GM18502 (cell line): ENCODE data around the gene CTNNA3.
A peak's percentile ranks its signal among the peaks of the same experiment; 100 is the strongest.

Experiments
- ATAC-seq: cut with Tn5 transposase; IDR thresholded peaks from one replicate; pipeline ENCODE4 v1.9.1; 2021; ENCODE audit warnings: mild to moderate bottlenecking; ENCODE audit not compliant: unreplicated experiment, poor library complexity

The CTNNA3 gene

DNA sequence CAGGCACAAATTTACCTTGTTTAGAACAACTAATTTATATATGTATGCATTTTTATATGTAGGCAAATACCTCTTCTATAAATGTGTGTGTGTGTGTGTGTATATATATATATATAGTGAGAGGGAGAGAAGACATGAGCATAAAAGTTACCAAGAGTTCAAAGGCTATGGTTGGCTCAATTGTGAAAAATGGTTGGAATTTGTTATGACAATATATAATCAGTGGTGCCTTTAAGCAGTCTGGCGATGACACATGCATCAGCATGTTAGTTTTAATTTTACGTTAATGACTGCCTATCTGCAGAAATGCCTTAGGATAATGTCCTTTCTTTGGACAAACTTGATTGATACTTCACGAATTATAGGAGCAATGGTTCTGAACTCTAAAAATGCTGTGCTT, 1750.9 kb downstream of the CTNNA3 start:
- no peak for ATAC-seq

DNA sequence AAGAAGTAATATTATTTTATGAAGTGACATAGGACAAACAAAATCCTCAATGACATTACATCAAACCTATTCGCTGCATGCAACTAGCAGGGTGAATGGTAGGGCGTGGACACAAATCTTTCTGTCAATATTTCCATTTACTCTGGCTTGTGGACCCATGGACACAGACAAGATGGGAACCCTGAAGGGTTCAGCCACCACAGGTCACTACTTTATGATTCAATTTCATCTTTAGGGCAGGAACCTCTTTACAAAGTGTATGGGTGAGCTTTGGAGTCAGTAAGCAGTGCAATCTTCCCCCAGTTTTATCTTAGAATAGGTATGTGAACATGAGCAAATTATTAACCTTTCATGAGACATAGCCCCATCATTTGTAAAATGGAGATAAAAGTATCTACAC, 1752.5 kb downstream of the CTNNA3 start:
- no peak for ATAC-seq

DNA sequence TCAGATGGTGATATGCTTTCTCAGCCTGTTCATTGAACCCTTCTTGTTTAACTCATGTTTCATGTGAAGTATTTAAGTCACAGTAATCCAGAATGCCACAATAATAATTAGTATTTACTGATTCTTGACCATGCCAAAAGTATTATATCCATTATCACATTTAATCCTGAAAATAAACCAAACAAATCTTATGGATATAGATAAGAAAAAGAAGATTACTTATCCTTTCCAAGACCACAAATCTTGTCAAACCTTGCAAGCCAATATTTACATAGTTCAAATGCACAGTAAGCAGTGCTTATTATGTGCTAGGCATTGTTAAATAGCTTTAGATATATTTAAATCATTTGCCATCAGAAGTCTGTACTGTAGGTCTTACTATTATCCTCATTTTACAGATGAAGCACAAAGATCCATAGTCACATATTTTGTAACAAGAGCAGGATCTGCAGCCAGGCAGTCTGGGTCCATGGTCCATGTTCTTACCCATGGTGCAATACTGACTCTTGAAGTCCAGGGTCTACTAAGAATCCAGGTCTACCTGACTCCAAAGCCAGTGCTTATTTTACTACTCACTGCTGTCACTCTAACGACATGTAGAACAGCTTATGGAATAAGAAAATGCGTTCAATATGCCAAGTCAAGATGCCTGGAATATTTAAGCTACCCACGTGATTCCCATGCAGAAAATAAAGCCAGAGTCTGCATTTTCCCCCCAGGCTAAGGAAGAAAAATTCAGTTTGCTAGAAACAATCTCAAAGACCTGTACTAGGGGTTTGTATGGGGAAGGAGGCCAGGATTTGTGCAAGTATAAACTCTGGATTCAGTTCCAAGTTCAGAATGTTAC, 1755.0 kb downstream of the CTNNA3 start:
- ATAC-seq: no peak

DNA sequence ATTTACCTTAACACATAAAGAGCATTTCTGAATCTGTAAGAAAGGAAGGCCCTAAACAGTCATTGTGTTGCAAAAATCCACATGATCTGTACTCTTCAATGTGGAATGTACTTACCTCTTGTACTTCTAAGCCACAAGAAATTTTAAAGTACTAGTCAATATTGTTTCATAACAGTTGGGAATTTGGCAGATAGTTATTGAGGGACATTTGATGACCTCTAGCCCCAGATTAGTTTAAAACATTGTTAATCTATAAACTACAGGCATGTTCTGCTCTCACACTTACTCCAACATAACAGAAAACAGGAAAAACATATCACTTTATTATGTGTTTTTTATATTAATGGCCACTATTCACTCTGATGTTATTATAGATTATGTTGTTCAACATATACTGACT, 1755.9 kb downstream of the CTNNA3 start:
- ATAC-seq: no peak

DNA sequence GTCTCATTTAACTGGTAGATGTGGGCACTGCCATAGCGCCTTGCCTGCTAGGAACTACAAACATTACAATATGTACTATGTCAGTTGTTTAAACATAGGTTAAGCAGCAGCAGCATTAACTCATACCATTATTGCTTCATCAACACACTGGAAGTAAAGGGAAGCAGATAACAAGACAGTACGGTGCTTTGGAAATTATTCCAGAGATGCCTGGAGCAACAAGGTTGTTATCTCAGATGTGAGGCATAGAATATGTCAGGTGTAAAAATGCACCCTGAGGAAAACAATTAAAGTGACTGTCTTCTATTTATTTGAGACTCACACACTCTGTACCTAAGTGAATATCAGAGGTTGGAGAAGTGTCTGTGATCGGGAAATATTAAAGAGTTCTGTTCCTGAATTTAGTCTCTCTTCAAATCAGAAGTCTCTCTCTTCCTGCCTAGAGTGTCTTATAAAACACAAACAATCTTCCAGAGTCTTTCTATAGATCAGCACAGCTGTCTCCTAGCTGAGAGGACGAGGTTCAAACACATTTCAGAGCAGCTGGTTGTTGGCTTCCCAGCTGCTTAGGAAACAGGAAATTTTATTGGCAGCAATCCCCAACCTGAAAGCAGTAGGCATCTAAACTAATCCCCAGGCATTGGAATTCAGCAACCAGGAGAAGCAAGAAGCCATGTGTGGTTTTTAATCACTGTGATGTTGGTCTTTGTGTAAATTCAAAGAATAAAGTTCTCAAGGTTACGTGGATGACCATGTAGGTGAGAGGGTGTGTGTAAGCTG, 1764.5 kb downstream of the CTNNA3 start:
- ATAC-seq: no peak

DNA sequence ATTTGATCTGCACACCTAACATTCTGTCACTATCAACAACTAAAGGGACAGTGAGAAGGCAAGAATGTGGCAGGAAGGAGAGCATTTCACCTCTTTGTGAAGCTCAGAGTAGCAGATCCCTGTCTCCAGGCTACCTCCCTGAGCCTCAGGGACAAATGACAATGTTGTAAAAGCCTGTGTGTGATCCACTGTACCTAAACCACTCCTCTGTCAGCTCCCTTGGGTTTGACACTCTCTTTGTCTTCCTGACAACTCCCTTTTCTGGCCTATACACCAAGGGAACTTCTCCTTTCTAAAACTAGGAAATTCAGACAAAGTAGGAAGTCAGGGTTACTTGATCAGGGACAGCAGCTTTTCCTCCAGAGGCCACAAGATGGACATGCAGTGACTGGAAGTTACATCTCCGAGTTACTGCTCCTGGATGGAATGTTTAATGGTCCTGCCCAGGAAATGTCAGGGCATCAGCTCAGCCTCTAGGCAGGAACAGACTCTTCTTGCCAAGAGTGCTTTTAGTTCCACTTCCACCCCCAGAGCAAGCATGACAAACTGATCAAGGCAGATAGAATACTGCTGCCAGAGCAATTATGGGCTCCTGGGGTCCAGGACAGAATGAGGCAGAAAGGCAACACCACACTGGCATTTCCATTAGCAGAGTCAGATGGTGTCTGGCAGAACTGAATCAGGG, 1784.7 kb downstream of the CTNNA3 start:
- ATAC-seq: no peak

DNA sequence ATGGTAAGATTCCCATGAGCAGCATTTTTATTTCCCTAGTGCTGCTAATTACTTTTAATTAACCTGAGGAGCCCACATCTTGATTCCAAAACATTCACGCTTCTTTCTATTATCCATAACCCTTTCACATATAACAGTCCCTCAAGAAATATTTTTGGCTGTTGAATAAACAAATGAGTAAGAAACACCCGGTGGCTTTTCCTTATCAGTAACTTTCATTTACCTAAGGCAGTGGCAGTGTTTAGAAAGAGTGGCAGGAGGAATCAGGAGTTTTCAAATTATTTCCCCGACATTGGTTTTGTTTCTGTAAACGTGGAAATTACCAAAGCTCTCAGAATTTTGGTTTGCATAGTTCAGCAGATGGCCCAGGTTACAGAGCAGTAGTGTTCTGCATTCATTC, 1785.8 kb downstream of the CTNNA3 start:
- no peak for ATAC-seq

DNA sequence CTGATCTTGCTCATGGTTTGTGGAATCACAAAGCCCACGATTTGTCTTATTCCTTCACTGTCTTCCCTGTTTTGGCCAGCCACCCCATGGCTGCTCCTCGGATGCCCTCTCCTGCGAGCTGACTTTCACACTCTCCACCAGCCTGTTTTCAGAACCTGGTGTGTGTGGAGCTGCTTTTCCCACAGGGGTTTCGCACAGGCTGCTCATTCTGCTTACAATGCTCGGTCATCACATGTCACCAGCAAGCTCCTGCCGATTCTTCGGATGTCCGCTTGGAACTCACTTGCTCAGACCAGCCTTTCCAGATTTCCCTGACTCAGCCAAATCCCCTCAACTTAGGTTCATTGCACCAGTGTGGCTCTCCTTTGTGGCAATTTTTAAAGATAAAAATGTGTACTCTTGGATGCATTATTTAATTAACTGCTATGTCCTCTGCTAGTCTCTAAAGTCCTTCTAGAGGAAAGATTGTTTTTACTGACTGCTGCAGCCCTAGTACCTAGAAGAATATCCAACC, 1788.7 kb downstream of the CTNNA3 start:
- ATAC-seq: no peak

DNA sequence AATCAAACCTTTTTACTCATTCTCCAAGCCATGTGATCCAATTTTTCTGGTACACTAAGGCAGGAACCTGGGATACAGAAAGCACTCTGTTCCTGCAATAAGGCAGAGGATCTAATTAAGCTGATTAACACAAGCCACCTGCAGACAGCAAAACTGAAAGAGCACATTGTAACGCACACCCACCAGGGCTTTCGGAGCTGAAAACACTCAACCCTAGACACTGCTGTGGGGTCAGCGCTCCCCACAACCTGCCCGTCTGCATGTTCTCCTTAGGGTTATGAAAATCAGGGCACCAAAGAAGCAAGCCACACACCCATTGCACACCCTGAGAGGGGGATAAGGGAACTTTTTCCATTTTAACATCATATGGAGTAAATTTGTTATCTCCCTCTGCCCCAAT, 1792.4 kb downstream of the CTNNA3 start:
- no peak for ATAC-seq

DNA sequence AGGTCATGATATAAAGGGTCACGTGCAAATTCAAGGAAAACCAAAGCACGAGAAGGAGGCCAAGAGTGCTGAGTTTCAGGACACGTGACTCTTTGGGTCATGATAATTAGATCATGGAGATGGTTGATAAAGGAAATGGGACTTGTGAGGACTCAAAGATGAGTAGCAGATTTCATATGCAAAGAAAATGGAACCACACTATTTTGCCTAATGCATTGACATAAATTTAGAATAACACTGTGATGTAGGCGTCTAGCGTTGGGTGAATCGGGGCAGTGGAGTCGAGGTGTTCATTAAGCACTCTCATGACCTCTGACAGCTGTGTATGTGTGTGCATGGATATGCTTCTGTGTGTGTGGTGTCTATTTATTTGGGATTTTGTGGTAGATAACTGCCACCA, 1795.7 kb downstream of the CTNNA3 start:
- ATAC-seq: no peak

DNA sequence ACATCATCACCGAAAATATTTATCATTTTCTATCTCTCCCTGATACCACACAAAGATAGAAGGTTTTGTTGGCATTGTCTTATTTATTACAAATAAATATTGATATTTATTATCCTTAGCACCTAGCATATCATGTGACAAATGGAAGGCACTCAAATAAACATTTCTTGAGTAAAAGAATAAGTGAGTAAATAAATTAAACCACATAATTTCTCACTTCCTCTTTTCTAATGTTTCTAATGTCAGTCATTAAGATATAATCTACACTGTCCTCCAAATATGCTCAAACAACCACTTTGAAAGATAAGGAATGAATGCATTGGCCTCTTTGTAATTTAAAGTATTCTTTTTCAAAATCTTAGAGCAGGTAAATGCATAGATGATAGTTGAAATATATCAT, 1797.9 kb downstream of the CTNNA3 start:
- peak; percentile 56 for ATAC-seq

DNA sequence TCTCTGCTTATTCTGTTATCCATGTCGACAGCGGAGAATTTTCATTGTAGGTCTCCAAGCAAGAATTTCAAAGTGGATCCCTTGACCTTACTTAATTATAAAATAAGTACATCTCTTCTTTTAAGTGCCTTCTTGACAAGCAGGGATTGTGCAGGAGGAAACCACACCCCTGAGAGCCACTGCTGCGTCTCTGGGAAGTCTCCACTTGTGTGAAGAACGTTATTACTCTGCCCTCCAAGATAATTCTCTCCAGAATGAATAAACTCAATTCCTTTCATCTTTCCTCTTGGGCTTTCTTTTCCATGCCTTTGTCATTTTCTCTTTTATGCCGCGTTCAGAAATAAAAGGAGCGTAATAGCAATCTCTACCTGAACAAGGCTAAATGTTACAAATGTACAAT, 1801.0 kb downstream of the CTNNA3 start:
- ATAC-seq: no peak

DNA sequence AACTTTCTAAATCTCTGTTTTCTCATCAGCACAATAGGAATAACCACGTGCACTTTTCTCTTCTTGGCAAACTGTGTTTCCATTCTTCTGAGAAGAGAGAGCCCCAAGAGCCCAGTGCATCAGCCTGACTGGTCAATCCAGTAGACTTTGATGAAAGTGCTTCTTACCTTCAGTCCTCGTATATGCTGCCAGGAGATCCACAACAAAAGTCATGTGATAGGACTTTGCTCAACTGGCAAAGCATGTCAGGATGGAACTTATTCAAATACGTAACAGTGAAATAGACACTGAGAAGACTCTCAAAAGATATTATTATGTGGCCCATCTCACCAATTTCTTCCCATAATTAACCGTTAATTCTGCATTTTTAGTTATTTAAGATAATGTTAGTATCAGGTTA, 1801.6 kb downstream of the CTNNA3 start:
- ATAC-seq: no peak

DNA sequence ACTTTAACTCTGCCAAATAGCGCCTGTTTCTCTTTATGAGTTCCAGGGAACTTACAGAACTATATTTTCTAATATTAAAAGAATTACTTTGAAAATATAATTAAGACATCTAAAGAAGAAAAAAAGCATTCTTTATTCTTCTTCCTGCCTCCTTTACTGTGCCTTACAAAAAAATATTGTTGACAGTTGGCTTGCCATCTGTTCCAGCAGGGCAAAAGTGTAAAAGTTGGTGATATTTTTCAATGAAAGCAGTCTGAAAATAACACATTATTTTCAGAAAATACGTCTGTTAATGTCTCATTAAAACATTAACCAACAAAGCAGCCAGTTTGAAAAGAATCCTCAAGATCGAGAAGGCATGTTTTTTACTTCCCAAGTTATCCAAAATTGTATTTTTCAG, 1802.3 kb downstream of the CTNNA3 start:
- no peak for ATAC-seq

DNA sequence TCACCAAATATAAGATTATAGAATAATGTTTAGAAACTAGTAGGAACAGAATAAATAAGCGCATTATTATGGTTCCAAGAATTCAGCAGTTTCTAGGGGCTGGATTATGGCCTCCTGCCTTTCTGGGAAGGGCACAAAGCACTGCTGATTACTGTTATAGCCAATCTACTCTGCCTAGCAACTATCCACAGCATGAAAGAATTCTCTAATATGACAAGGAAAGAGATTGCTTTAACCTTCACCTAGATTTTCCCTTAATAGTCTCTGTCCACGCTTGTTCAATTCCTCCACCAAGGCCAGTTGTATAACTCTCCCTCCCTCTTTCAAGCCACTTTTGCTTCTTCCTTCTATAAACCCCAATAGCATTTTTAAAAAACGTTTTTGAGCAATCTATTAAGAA, 1803.7 kb downstream of the CTNNA3 start:
- no peak for ATAC-seq

DNA sequence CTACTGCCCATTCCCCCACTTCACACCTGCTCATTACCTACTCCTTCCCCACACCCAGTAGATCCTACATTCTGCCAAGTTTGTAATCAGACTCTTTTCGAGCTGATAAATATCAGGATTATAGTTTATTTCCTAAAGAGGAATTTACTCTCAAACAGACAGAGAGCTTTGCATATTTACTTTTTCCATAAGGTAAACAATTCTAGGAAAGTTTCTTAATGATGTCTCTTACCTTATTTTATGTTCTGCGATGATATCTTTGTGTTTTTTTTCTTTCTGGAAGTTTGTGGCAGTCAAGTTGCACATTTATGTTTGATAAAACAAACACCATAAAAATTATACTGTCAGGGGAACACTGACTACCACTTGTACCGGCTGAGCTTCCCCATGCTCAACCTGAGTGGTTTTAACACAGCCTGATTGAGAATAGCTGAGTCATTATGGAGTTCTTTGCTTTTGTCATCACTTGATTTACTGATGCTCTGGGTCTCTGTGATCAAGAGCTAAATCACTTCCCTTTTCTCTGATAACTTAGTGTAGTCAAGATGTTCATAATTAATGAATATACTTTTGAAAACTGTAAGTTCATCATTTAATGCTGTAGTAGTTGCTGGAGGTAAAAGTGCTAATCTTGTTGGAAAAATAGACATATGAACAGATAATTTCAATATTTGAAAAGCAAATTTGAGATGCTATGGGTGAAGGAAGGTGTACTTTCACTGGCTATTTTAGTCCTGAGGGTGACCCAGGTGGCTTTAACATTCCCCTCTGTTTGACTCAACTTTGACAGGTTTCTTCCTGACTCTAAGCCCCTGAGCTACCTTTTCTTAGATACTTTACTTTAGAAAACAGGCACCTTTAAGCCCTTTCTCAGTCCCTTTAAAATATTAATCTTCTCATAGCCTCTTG, 1804.7 kb downstream of the CTNNA3 start:
- peak; percentile 96 for ATAC-seq

DNA sequence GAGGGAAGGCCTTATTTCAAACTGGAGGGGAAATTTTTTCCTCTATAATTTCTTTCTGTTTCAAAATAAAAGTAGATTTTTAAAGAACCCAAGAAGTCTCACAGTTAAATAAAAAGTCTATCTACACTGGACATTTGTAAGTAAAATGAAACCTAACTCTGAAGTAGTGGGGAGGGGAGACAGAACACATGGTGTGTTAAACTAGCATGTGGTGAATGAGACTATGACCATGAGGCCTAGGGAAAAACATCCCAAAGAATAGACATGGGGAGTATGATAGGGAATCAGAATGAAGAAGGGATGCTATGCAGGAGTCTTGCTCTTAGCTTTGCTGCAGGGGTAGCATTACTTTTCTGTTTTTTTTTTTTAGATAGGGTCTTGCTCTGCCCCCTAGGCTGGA, 1831.5 kb downstream of the CTNNA3 start:
- no peak for ATAC-seq

DNA sequence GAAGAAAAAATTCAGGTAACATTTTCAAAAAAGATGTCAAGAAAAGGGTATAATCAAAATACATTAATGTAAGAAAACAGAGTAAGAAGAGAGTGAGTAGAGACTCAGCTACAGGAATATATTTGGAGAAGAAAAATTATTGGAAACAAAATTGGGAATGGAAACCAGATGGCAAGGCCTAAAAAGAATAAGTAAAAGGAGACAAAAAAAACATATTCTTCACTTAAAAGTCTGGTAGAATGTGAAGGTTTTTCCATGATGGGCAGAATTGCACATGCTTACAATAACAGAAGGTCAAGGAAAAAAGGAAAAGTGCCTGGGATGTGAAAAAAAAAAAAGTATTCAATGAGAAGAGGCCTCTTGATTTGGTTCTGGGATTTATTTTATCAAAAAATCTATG, 1832.0 kb downstream of the CTNNA3 start:
- no peak for ATAC-seq
